HepG2 (cell line): Measurements from ENCODE around the gene SLC35D2. TPM values are rescaled to one million over a fixed set of nuclear protein-coding genes. Genes with fewer than 3 reads are reported as not detected.
A peak's percentile ranks its signal among the peaks of the same experiment; 100 is the strongest.

ENCODE experiments used
- ARID3A ChIP-seq: IDR thresholded peaks from 2 replicates; pipeline ENCODE4 v1.6.1; 2012; ENCODE audit warnings: low read depth, low read length, improper control_type of control experiment
- HNRNPH1 ChIP-seq: fragments of 200-400 bp; formaldehyde crosslinking; optimal IDR thresholded peaks from 2 replicates; pipeline ENCODE3; 2017; ENCODE audit warnings: mild to moderate bottlenecking, low read depth, low read length
- JUND ChIP-seq: sonication (generic); formaldehyde crosslinking; IDR thresholded peaks from 2 replicates; pipeline ENCODE4 v1.8.0; 2022; ENCODE audit warnings: mild to moderate bottlenecking, missing genetic modification reagents
- MAZ ChIP-seq, 2 experiments: sonication (generic) in 1 of 2; formaldehyde crosslinking in 1 of 2; IDR thresholded peaks; 2 replicates each; pipeline versions ENCODE4 v1.5.0 to v1.6.1; 2012 to 2020; ENCODE audit warnings: low read depth in 2 of 2, mild to moderate bottlenecking in 2 of 2, borderline replicate concordance in 1 of 2, improper control_type of control experiment in 1 of 2, low read length in 1 of 2, missing genetic modification reagents in 1 of 2, moderate library complexity in 1 of 2
- MXD4 ChIP-seq: IDR thresholded peaks from 2 replicates; pipeline ENCODE4 v1.6.1; 2016; ENCODE audit warnings: mild to moderate bottlenecking, missing biosample characterization, missing genetic modification reagents
- NFAT5 ChIP-seq: sonication (generic); formaldehyde crosslinking; IDR thresholded peaks from 2 replicates; pipeline ENCODE4 v1.4.0; 2020; ENCODE audit warnings: missing genetic modification reagents
- RBAK ChIP-seq: sonication (generic); formaldehyde crosslinking; IDR thresholded peaks from 2 replicates; pipeline ENCODE4 v1.5.1; 2020; ENCODE audit warnings: mild to moderate bottlenecking, missing genetic modification reagents
- REL ChIP-seq: sonication (generic); formaldehyde crosslinking; conservative IDR thresholded peaks from 2 replicates; pipeline ENCODE4 v1.8.0; 2022; ENCODE audit warnings: mild to moderate bottlenecking, missing genetic modification reagents, moderate library complexity
- SRSF4 ChIP-seq: fragments of 200-400 bp; formaldehyde crosslinking; IDR thresholded peaks from one replicate; pipeline ENCODE4 v1.6.1; 2018; ENCODE audit warnings: mild to moderate bottlenecking, low read depth, low read length, moderate library complexity; ENCODE audit not compliant: poor library complexity, severe bottlenecking
- U2AF1 ChIP-seq: fragments of 200-400 bp; formaldehyde crosslinking; optimal IDR thresholded peaks from 2 replicates; pipeline ENCODE3; 2017; ENCODE audit warnings: mild to moderate bottlenecking, low read depth, low read length
- ZBTB26 ChIP-seq: IDR thresholded peaks from 2 replicates; pipeline ENCODE4 v1.6.1; 2016; ENCODE audit warnings: missing compliant biosample characterization, missing genetic modification reagents, borderline replicate concordance
- ZNF136 ChIP-seq: sonication (generic); formaldehyde crosslinking; IDR thresholded peaks from 2 replicates; pipeline ENCODE4 v1.8.1; 2022; ENCODE audit warnings: low read depth, mild to moderate bottlenecking, moderate library complexity, missing genetic modification reagents
- ZNF160 ChIP-seq: sonication (generic); formaldehyde crosslinking; IDR thresholded peaks from 2 replicates; pipeline ENCODE4 v1.8.0; 2022; ENCODE audit warnings: mild to moderate bottlenecking, inconsistent platforms, missing genetic modification reagents
- ZNF180 ChIP-seq: sonication (generic); formaldehyde crosslinking; IDR thresholded peaks from 2 replicates; pipeline ENCODE4 v1.4.0; 2020; ENCODE audit warnings: low read depth, missing genetic modification reagents, borderline replicate concordance
- ZNF230 ChIP-seq: sonication (generic); formaldehyde crosslinking; IDR thresholded peaks from 2 replicates; pipeline ENCODE4 v1.4.0; 2020; ENCODE audit warnings: mild to moderate bottlenecking, missing genetic modification reagents
- polyA plus RNA-seq, 8 experiments: library from polyadenylated mRNA; depleted of rRNA in 3 of 8; stranded (reverse) in 7 of 8; unstranded in 1 of 8; fragments of >200 nt; fragmentation: Illumina TruSeq in 4 of 8; extraction: Trizol in 4 of 8; gene quantifications; 2 replicates each; pipeline versions ENCODE4 v1.2.1 to v1.2.3, GENCODE V29; 2011 to 2016; ENCODE audit warnings: low read depth in 4 of 8, missing spikeins in 1 of 8, mixed read lengths in 1 of 8; ENCODE audit not compliant: insufficient read depth in 1 of 8
- total RNA-seq, 5 experiments: library from RNA; depleted of rRNA; stranded (reverse); fragments of >200 nt; fragmentation: Illumina TruSeq; extraction: Trizol; gene quantifications; 2 replicates each; pipeline ENCODE4 v1.2.3, GENCODE V29; 2016; ENCODE audit warnings: low read depth in 1 of 5
- TF ChIP-seq, protein P1 (sequence below): sonication (generic); IDR thresholded peaks from 2 replicates; pipeline ENCODE4 v1.6.1; 2016; ENCODE audit warnings: low read depth, borderline replicate concordance
- TF ChIP-seq, protein P2 (sequence below): sonication (generic); formaldehyde crosslinking; IDR thresholded peaks from 2 replicates; pipeline ENCODE4 v1.8.0; 2022; ENCODE audit warnings: low read depth, missing genetic modification reagents

Gene SLC35D2
- total and polyA plus RNA-seq, 2 of the 13 experiments (the other 11 are each of a cell fraction or from before 2014, with no cell fraction given) = 96.2 to 103 TPM

DNA sequence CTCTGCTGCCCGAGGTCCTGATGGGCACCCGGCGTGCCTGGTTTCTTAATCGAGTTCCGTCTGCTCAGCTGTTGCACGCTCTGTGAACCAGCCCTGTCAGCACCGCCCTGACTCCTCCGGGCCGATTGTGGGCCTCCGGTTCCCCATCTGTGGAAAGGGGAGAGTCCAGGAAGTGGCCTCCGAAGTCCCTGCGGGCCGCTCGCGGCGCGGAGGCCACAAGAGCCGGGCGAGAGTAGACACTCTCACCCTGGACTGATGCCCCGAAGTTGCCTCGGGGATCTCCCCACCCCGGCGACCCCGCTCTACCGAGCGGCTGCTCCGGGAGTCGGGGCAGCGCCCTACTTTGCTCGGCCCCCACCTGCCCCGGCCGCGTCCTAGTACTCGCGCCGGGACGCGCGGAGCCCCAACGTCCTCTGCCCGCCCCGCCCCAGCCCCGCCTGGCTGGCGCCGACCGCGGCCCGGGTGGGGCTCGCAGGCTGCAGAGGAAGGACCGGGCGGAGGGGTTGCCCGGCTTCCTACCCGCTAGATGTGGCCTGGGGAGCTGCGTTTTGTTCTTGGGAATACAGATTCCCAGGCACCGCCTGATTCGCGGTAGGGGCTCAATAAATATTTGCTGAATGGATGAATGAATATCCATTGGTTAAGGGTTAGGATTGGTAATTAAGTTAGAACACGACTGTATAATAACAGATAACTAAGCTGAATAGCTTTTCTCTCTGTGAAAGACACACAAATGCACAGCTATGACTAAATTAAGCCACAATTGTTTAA, 35.6 kb upstream of the SLC35D2 start (continued):
- TF ChIP-seq NFAT5 (CRISPR knock-in tag) (peak; percentile 62; the same call in 1 of the 2 replicates), RBAK (CRISPR knock-in tag) (no peak), ZNF160 (CRISPR knock-in tag) (no peak; the same call in 1 of the 2 replicates), ARID3A (peak; percentile 49; the same call in 1 of the 2 replicates), JUND (CRISPR knock-in tag) (no peak), ZNF230 (CRISPR knock-in tag) (no peak), U2AF1 (peak; percentile 51), SRSF4 (no peak), ZNF180 (no peak), ZBTB26 (CRISPR knock-in tag) (no peak; the same call in 1 of the 2 replicates), ZNF136 (no peak), HNRNPH1 (no peak), MAZ (IDR thresholded peaks at IDR 0.05; ENCODE audit: borderline replicate concordance, low read depth, low read length) (peak; percentile 74), MAZ (CRISPR knock-in tag; IDR thresholded peaks at IDR 0.05; ENCODE audit: low read depth) (no peak), MXD4 (CRISPR knock-in tag) (peak; percentile 66), REL (CRISPR knock-in tag) (no peak)
- TF ChIP-seq, protein P1, sequence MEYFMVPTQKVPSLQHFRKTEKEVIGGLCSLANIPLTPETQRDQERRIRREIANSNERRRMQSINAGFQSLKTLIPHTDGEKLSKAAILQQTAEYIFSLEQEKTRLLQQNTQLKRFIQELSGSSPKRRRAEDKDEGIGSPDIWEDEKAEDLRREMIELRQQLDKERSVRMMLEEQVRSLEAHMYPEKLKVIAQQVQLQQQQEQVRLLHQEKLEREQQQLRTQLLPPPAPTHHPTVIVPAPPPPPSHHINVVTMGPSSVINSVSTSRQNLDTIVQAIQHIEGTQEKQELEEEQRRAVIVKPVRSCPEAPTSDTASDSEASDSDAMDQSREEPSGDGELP = no peak; the same call in none of the 2 replicates
- TF ChIP-seq, protein P2, sequence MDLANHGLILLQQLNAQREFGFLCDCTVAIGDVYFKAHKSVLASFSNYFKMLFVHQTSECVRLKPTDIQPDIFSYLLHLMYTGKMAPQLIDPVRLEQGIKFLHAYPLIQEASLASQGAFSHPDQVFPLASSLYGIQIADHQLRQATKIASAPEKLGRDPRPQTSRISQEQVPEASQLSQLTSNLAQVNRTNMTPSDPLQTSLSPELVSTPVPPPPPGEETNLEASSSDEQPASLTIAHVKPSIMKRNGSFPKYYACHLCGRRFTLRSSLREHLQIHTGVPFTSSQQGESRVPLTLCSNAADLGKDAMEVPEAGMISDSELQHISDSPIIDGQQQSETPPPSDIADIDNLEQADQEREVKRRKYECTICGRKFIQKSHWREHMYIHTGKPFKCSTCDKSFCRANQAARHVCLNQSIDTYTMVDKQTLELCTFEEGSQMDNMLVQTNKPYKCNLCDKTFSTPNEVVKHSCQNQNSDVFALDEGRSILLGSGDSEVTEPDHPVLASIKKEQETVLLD (CRISPR knock-in tag) = peak; percentile 73; the same call in 1 of the 2 replicates
